GM18520 (cell line): Measurements from ENCODE around the gene PSMD4.
"Not testable (repeated sequence)": the region's sequence is repeated elsewhere in the genome, so short reads cannot be mapped to it uniquely, and the experiment has no call there.

Source experiments
- ATAC-seq: cut with Tn5 transposase; IDR thresholded peaks from one replicate; pipeline ENCODE4 v1.9.1; 2021; ENCODE audit not compliant: unreplicated experiment

The PSMD4 gene

DNA sequence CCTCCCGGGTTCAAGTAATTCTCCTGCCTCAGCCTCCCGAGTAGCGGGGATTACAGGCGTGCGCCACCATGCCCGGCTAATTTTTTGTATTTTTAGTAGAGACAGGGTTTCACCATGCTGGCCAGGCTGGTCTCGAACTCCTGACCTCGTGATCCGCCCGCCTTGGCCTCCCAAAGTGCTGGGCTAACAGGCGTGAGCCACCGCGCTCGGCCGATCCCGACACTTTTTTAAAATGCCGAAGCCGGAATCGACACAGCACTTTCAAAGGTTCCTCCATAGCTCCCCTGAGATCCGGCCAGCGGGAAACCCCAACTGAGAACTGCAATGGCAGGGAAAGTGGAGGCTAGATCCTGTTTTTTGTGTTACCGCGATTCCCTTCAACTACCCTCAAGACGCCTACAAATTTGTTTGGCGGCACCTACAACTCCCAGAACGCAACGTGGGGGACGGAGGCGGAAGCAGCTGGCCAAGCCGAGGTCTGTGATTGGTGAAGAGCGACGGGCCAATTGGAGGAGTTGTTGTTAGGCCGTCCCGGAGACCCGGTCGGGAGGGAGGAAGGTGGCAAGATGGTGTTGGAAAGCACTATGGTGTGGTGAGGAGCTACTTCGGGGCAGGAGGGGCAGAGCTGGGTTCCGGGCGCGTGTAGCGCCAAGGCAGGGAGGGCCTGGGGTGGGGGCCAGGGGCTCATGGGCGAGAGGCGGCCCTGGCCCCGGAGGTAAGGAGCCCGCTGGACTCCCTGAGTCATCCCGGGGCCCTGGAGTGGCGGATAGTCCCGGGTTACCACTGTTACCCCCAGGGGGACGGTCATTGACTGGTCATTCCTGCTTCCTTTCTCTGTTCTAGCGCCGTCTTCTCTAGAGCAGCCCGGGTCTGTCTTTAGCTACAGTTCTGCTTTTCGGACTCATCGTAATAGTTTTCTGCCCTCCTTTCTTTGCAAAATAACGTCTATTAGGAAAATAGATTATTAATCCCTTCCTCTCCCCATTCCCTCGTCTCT is at the start of gene PSMD4:
PSMD4 (plus strand) TSS at position 518 of the 997 bp plus-strand sequence; CDS start at position 567, 49 bp downstream.
- peak; percentile 77 for ATAC-seq

DNA sequence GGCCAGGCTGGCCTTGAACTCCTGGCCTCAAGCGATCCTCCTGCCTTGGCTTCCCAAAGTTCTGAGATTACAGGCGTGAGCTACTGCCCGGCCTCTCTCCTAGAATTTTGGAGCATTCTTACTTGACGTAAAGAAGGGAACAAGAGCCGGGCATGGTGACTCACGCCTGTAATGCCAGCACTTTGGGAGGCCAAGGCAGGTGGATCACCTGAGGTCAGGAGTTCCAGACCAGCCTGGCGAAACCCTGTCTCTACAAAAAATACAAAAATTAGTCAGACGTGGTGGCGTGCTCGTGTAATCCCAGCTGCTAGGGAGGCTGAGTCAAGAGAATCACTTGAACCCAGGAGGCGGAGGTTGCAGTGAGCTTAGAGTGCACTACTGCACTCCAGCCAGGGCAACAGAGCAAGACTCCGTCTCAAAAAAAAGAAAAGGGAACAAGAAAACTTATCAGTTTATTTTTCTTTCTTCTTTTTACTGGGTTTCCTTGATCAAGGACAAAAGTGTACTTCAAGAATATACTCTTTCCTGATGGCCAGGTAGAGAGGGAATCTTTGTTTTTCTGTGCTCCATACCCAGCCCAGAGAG is 49.1 kb upstream of the PSMD4 start:
- ATAC-seq = not testable (repeated sequence)

DNA sequence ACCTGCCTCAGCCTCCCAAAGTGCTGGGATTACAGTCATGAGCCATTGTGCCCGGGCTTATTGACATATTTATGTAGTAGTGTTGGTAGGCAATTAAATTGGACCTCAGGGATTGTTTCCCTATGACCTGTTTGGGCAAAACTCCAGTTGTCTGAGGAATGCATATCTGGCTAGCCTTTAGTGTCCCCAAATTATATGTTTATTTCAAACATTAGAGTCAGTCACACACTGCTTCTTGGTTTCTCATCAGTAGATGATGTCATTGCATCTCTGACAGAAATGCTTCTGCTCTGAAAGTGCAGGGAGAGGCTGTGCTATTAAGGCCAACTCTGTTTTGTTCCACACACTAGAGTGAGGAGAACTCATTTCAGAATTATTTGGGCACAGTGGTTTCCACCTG is 43.7 kb upstream of the PSMD4 start:
- ATAC-seq = no peak

DNA sequence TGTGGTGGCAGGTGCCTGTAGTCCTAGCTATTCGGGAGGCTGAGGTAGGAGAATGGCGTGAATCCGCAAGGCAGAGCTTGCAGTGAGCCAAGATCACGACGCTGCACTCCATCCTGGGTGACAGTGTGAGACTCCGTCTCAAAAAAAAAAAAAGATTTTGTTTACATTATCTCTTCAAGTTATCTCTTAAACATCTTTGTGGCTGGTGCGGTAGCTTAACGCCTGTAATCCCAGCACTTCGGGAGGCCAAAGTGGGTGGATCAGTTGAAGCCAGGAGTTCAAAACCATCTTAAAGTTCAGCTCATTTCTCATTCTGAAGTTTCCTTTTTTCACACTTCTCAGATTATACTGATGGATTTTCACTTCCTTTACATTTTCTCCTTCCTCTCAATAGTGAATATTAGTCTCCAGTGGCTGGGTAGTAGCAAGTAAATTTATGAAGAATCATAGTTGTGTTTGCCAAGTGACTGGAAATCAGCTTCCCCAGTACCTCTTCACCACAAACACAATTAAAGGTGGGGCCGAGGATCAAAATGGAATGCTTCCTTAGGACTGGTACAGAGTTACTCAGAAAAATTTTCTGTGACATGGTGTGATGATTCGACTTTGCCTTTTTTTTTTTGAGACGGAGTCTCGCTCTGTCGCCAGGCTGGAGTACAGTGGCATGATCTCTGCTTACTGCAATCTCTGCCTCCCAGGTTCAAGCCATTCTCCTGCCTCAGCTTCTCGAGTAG is 42.4 kb upstream of the PSMD4 start:
- no peak for ATAC-seq

DNA sequence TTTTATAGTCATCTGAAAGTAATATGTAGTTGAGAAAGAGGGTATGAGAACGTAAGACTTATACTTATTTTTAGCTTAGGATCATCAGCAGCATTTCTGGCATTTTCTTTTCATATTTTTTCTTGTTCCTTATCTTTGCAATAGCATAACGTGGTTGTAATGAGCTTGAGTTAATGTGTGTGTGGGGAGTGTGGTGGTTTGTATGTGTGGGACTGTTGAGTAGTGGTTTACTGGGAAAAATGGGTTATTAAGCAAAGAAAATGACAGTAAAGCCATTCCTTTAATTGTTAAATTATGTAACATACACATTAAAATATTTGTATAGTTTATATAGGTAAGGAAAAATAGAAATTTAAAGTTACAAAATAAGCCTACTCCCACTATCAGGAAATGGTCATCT is 41.0 kb upstream of the PSMD4 start:
- no peak for ATAC-seq

DNA sequence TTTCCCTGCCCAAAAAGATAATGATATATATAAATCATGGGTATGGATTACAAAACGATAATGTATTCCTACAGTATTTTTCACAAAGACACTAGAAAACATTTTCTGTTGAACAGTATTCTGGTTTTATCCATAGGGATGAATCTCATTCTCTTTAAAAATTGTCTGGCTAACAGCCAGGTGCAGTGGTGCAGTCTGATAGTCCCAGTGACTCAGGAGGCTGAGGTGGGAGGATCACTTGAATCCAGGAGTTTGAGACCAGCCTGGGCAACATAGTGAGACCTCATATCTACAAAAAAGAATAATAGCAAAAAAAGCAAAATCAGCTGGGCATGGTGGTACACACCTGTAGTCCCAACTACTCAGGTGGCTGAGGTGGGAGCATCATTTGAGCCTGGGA is 32.9 kb upstream of the PSMD4 start:
- no peak for ATAC-seq

DNA sequence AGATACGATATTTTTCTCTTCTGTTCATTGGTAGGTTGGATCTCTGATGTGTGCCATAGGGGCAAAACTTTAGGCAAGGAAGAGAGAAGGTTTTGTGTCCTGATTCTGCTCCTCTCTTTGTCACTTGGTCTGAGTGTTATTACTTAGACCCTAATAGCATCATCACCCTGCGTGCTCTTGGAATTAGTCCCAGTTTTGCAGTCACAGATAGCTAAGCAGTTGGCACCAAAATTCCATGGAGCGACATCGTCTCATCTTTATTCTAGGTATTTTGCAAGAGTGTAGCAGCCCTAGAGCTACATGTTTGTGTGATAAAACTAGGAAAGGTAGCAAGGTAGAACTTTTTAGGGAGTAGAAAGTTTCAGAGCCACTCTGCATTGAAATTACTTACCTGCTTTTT is 32.4 kb upstream of the PSMD4 start:
- no peak for ATAC-seq

DNA sequence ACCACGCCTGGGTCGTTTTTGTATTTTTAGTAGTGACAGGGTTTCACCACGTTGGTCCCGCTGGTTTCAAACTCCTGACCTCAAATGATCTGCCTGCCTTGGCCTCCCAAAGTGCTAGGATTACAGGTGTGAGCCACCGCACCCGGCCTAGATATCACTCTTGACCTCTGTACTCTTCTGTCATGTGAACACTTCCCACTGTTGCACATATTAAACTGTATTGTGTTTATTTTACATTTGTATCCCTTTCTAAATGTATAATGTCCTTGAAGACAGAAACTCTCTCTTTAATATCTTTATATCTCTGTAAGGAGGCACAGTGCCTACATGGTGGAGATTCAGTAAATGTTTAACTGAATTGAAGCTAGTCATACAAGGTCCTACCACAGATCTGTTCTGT is 19.3 kb upstream of the PSMD4 start:
- no peak for ATAC-seq

DNA sequence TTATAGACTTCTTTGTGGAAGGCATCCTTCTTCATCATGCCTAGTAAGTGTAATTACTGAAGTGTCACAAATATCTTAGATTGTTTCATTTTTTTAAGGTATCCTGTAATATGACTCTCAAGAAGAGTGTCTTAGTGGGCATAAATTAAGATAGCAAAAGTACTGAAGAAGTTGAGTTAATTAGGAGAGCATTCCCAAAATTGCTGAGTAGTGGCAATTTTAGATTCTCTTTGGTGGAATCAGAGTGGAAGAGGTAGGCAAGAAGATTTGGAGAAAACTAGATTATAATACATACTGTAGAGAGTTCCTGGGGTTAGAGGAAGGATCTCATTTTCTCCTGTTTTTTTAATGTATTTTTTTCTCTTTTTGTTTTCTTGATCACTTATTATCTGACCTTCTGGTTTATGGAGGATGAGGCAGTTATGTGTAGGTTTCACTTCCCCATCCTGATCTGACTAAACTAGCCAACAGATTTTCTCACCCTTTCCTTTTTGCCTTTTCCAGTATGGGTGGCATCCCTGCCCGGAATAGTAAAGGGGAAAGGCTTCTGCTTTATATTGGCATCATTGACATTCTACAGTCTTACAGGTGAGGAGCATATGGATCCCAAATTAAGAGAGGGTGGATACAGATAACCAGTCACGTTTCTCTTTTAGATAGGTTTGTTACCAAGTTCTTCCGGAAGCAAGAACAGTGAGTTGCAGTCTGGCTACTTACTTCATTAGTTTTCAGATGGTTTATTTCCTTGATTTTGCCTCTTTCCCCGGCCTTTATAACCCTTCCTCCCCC is 16.7 kb upstream of the PSMD4 start:
- ATAC-seq = no peak

DNA sequence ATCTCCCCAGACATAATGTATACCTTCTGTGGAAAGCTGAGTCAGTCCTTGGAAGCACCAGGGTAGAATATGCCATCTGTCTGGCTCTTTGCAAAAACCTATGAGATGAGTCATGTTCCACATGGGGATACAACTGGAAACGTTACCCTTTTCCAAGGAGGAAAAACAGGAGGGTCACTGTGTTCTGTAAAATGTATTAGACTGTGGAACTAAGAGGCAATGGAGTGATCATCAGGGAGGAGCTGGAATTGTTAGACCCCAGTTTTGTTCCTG is 16.1 kb upstream of the PSMD4 start:
- ATAC-seq = no peak

DNA sequence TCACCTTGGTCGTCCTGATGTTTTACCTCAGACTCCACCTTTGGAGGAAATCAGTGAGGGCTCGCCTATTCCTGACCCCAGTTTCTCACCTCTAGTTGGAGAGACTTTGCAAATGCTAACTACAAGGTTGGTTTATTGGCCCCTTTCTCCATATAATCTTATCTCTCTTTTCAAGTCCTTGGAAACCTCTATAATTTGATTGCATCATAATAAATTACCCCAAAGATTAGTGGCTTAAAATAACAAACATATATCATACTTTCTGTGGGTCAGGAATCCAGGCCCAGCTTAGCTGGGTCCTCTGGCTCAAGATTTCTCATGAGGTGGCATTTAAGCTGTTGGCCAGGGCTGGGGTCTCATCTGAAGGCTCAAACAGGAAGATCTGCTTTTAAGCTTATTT is 12.1 kb upstream of the PSMD4 start:
- ATAC-seq = no peak

DNA sequence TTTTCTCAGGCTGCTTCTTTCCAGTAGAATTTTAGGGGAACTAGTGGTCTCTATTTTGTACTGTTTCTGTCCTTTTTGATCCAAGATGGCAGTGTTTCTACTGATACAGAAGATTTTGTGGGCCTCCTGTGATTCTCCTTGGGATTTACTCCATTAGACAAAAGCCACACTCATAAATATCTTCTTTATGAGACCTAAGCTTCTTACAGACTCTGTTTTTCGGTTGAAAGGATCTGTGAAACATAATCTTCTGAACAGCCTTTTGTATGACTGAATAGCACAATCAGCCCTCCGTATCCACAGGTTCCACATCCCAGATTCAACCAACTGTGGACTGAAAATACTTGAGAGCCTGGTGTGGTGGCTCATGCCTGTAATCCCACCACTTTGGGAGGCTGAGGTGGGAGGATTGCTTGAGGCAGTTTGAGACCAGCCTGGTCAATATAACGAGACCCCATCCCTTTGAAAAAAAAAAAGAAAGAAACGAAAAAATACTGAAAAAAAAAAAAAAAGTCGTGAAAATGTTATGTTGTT is 10.8 kb upstream of the PSMD4 start:
- no peak for ATAC-seq

DNA sequence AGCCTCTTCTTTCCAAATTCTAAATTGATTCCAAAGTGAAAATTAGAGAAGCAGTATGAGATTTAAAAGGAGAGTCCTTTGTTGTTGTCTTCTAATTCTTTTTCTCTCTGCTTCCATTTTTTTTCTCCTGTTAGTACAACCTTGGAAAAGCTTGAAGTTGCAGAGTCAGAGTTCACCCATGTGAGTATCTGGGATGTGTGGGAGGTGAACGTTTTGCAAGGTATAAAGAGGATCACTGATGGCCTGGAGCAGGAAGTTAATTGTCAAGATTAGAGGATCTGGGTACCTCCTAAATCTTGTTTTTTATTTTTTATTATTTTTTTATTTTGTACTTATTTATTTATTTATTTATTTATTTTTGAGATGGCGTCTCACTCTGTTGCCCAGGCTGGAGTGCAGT is 7.7 kb upstream of the PSMD4 start:
- ATAC-seq = no peak

DNA sequence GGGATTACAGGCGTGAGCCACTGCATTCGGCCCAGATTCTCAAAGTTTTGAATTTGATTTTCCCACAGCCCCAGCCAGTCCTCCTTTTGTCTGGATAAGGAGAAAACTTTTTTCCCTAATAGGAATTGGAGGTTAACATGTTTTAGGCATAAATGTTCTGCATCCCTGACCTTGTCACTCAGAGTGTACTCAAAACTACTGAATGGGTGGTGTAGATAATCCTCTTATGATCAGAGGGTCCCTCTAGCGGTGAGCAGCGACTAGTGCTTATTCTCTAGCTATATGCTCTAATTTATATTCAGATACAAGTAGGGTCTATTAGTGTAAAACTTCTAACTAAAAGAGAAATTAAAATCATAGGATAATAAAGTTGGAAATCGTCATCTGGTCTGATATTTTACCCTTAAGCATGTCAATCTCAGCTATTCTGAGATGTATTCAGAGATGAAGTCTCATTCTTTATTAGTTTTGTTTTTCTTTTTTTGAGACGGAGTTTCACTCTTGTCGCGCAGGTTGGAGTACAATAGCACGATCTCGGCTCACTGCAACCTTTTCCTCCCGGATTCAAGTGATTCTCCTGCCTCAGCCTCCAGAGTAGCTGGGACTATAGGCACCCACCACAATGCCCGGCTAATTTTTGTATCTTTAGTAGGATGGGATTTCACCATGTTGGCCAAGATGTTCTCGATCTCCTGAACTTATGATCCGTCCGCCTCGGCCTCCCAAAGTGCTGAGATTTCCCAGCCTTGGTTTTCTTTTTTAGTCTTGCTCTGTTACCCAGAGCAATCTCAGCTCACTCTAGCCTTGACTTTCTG is 2.7 kb upstream of the PSMD4 start:
- ATAC-seq = no peak

DNA sequence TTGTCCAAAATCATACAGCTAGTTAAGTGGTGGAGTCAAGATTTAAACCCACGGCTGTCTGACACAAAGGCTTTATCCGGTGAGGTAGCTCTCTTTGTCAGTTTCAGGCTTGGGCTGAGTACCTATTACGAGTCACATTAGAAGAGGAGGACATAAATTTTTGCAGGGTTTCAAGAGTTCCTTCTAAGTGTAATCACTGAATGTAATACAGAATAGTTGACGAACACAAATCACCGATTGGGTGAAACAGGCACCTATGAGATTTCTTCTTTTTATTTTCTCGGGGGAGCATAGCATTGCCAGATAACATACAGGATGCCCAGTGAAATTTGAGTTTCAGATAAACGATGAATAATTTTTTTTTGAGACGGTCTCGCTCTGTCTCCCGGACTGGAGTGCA is 847 bp downstream of the PSMD4 start:
- peak; percentile 2 for ATAC-seq

DNA sequence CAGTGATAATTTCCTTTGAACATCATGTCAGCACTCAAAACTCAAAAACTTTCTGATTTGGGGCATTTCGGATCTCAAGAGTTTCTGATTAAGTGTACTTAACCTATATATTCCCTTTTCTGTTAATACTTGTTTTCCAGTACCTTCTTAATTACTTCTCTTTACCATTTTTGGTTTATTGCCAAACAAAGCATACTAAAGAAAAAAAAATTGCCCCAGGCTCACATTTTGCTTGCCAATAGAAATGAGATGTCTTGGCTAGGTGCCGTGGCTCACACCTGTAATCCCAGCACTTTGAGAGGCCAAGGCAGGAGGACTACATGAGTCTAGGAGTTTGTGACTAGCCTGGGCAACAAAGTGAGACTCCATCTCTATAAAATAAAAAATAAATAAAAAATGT is 4.8 kb downstream of the PSMD4 start:
- no peak for ATAC-seq

DNA sequence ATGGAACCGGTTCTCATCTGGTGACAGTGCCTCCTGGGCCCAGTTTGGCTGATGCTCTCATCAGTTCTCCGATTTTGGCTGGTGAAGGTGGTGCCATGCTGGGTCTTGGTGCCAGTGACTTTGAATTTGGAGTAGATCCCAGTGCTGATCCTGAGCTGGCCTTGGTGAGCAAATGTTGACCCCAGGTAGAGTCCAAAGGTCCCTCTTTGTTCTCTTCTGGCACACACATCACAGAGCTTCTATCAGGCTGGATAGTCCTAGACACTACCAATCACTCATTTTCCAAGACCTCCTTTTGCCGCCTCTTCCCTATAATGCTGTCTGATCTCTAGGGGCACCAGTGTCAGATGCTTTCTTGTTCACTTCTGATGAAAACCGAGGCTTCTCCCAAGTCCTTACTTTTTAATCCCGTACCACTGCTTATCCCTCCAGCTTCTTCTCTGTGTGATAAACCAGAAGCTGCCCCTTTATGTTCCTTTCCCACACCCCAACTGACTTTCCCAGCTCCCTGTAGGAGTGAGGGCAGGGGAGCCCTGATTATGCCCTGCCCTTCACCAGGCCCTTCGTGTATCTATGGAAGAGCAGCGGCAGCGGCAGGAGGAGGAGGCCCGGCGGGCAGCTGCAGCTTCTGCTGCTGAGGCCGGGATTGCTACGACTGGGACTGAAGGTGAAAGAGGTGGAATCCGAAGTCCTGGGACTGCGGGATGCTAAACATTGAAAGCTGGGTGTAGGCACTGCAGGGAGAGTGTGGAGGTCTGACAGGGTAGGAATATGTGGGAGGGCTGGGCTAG is 11.1 kb downstream of the PSMD4 start:
- no peak for ATAC-seq

DNA sequence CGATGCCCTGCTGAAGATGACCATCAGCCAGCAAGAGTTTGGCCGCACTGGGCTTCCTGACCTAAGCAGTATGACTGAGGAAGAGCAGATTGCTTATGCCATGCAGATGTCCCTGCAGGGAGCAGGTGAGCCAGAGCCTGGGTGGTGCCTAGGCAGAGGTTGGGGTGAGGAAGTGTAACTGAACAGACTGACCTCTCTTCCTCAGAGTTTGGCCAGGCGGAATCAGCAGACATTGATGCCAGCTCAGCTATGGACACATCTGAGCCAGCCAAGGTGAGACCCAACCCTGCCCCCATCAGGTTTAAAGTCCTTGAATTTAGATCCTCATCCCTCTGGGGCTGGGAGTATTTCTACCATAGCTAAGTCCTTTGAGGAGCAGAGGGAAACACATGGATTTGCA is 11.8 kb downstream of the PSMD4 start:
- ATAC-seq = no peak

DNA sequence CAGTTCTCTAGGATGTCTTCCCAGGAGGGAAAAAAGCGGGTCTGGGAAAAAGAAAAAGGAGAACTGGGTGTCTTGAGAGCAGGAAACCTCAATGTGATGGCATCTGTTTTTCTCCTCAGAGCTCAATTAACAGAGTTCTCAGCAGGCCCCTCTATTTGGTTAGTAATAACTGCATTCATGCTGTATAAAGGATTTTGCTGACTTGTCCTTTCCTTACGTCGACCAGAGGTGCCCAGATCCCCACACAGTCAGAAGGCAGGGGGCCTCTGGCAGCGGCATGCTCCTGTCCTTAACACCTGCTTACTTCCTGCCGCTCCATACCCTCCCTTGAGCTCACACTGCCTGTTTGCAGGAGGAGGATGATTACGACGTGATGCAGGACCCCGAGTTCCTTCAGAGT is 12.3 kb downstream of the PSMD4 start:
- no peak for ATAC-seq
